Glomerular visceral epithelial cell (primary cell): ENCODE results near the gene ST6GALNAC6.
"Not testable (repeated sequence)": the region's sequence is repeated elsewhere in the genome, so short reads cannot be mapped to it uniquely, and the experiment has no call there.

Experiments
- DNase-seq: peaks from one replicate; pipeline ENCODE4 v3.0.0-alpha.2; 2016; ENCODE audit errors: extremely low spot score

ST6GALNAC6 gene

GRCh38 chr9:127873223-127873691 lies 26.1 kb downstream of the ST6GALNAC6 start:
- DNase-seq, result no peak

GRCh38 chr9:127872369-127873222 lies 26.8 kb downstream of the ST6GALNAC6 start:
- DNase-seq, result no peak

- no peak for DNase-seq
Observed at GRCh38 chr9:127871531-127871930, 27.9 kb downstream of the ST6GALNAC6 start.

- DNase-seq, result no peak
Observed at GRCh38 chr9:127870887-127871286, 28.5 kb downstream of the ST6GALNAC6 start.

- DNase-seq, result not testable (repeated sequence)
Observed at GRCh38 chr9:127870153-127870491, 29.3 kb downstream of the ST6GALNAC6 start.

GRCh38 chr9:127869310-127870152 lies 29.9 kb downstream of the ST6GALNAC6 start:
- peak; percentile 87 for DNase-seq

- DNase-seq, result no peak
Observed at GRCh38 chr9:127868278-127868902, 31.0 kb downstream of the ST6GALNAC6 start.

- DNase-seq, result no peak
Observed at GRCh38 chr9:127867356-127868277, 31.8 kb downstream of the ST6GALNAC6 start.

- DNase-seq, result no peak
Observed at GRCh38 chr9:127866535-127866934, 32.9 kb downstream of the ST6GALNAC6 start.

- no peak for DNase-seq
Observed at GRCh38 chr9:127865645-127866464, 33.5 kb downstream of the ST6GALNAC6 start.

- DNase-seq, result no peak
Observed at GRCh38 chr9:127863191-127863621, 36.2 kb downstream of the ST6GALNAC6 start.

GRCh38 chr9:127862075-127863011 lies 37.1 kb downstream of the ST6GALNAC6 start:
- DNase-seq, result no peak

- DNase-seq, result no peak
Observed at GRCh38 chr9:127860779-127861178, 38.6 kb downstream of the ST6GALNAC6 start.

GRCh38 chr9:127860260-127860659 lies 39.1 kb downstream of the ST6GALNAC6 start:
- DNase-seq, result no peak

- no peak for DNase-seq
Observed at GRCh38 chr9:127858041-127858512, 41.3 kb downstream of the ST6GALNAC6 start.

GRCh38 chr9:127857278-127857677 lies 42.1 kb downstream of the ST6GALNAC6 start:
- DNase-seq, result no peak

GRCh38 chr9:127856729-127857116 lies 42.7 kb downstream of the ST6GALNAC6 start:
- no peak for DNase-seq

GRCh38 chr9:127856094-127856728 lies 43.2 kb downstream of the ST6GALNAC6 start:
- DNase-seq, result no peak
